Keratinocyte (primary cell): ENCODE data around the gene RER1. TPM values are rescaled to one million over a fixed set of nuclear protein-coding genes. Genes with fewer than 3 reads are reported as not detected.

Source experiments
- DNase-seq: peaks from one replicate; pipeline ENCODE4 v3.0.0-alpha.2; 2011; ENCODE audit warnings: low read depth, missing footprints, low spot score
- FAIRE-seq: peaks from 2 replicates; lab custom pipeline; 2011; peaks lifted over from hg19 to GRCh38; lab: Jason Lieb, UNC
- H2AFZ ChIP-seq: 2 replicates; pipeline ENCODE4 v1.6.0; 2012; ENCODE audit warnings: low read length, control low read depth, inconsistent platforms; ENCODE audit not compliant: control insufficient read depth
- H3K27ac ChIP-seq: 2 replicates; pipeline ENCODE4 v1.5.1; 2011; ENCODE audit warnings: low read length; ENCODE audit not compliant: control insufficient read depth, insufficient read depth
- H3K27me3 ChIP-seq: 3 replicates; pipeline ENCODE4 v1.6.0; 2011; ENCODE audit warnings: low read length; ENCODE audit not compliant: control insufficient read depth, insufficient read depth; ENCODE audit errors: extremely low read depth
- H3K36me3 ChIP-seq, 2 experiments: 2 replicates in 1 of 2; 3 replicates in 1 of 2; pipeline ENCODE4 v1.5.1; 2011; ENCODE audit warnings: low read length in 2 of 2, mild to moderate bottlenecking in 1 of 2; ENCODE audit not compliant: control insufficient read depth in 2 of 2, insufficient read depth in 2 of 2; ENCODE audit errors: extremely low read depth in 1 of 2
- H3K4me1 ChIP-seq: 3 replicates; pipeline ENCODE4 v1.5.1; 2011; ENCODE audit warnings: low read length; ENCODE audit not compliant: control insufficient read depth, insufficient read depth; ENCODE audit errors: extremely low read depth
- H3K4me2 ChIP-seq: 3 replicates; pipeline ENCODE4 v1.6.0; 2011; ENCODE audit warnings: low read depth, low read length; ENCODE audit not compliant: control insufficient read depth, insufficient read depth; ENCODE audit errors: extremely low read depth
- H3K4me3 ChIP-seq, 3 experiments: fragments of 200-600 bp in 1 of 3; sonication (generic) in 1 of 3; 2 replicates in 2 of 3; 3 replicates in 1 of 3; pipeline ENCODE4 v1.5.1; 2011 to 2016; ENCODE audit warnings: low read length in 3 of 3, mild to moderate bottlenecking in 3 of 3, control low read depth in 2 of 3, inconsistent platforms in 1 of 3, low read depth in 1 of 3, mixed read lengths in 1 of 3, mixed run types in 1 of 3, moderate library complexity in 1 of 3; ENCODE audit not compliant: control insufficient read depth in 2 of 3, insufficient read depth in 2 of 3; ENCODE audit errors: extremely low read depth in 1 of 3
- H3K79me2 ChIP-seq: 2 replicates; pipeline ENCODE4 v1.6.0; 2012; ENCODE audit warnings: low read length; ENCODE audit not compliant: control insufficient read depth, insufficient read depth
- H3K9ac ChIP-seq: 3 replicates; pipeline ENCODE4 v1.6.0; 2011; ENCODE audit warnings: low read length; ENCODE audit not compliant: control insufficient read depth, insufficient read depth; ENCODE audit errors: extremely low read depth
- H3K9me1 ChIP-seq: 3 replicates; pipeline ENCODE4 v1.6.0; 2011; ENCODE audit warnings: low read length; ENCODE audit not compliant: control insufficient read depth, insufficient read depth; ENCODE audit errors: extremely low read depth
- H3K9me3 ChIP-seq: 2 replicates; pipeline ENCODE4 v1.5.1; 2012; ENCODE audit warnings: low read depth, low read length; ENCODE audit not compliant: control insufficient read depth
- H4K20me1 ChIP-seq: 3 replicates; pipeline ENCODE4 v1.6.0; 2011; ENCODE audit warnings: low read length; ENCODE audit not compliant: control insufficient read depth, insufficient read depth; ENCODE audit errors: extremely low read depth
- CTCF ChIP-seq, 3 experiments: IDR thresholded peaks in 1 of 3; conservative IDR thresholded peaks in 1 of 3; optimal IDR thresholded peaks in 1 of 3; 2 replicates in 2 of 3; 3 replicates in 1 of 3; pipeline versions ENCODE3 to v1.5.1; 2011; ENCODE audit warnings: low read length in 3 of 3, mild to moderate bottlenecking in 3 of 3, moderate library complexity in 2 of 3, control low read depth in 1 of 3, inconsistent platforms in 1 of 3; ENCODE audit not compliant: insufficient read depth in 2 of 3; ENCODE audit errors: extremely low read depth in 1 of 3
- EZH2 ChIP-seq: IDR thresholded peaks from one replicate; pipeline ENCODE4 v1.6.1; 2012; ENCODE audit warnings: inconsistent platforms, mild to moderate bottlenecking, low read length, moderate library complexity
- dilution Hi-C: fragments of 300-500 bp; cut with MboI; formaldehyde crosslinking; loops from one replicate; pipeline ENCODE4 v1.7.0; 2020; ENCODE audit warnings: low sequenced_read_pairs; ENCODE audit not compliant: extremely low pct_ligation_motif_present
- polyA plus RNA-seq, 5 experiments: library from polyadenylated mRNA; depleted of rRNA in 3 of 5; stranded (reverse) in 3 of 5; stranded (forward) in 1 of 5; unstranded in 1 of 5; fragments of >200 nt; gene quantifications; 1 replicate in 1 of 5; 2 replicates in 3 of 5; 3 replicates in 1 of 5; pipeline versions ENCODE4 v1.2.1 to v1.2.3, GENCODE V29; 2011 to 2012; ENCODE audit warnings: missing spikeins in 2 of 5, low read depth in 1 of 5, low replicate concordance in 1 of 5

RER1 gene
- polyA plus RNA-seq, 1 donor (not counting 4 experiments of a cell fraction or from before 2014, with no cell fraction given) = 297 TPM

GRCh38 chr1:2389644-2390043 is 2.0 kb upstream of the RER1 start:
- peaks cover 3% of the 10 kb centered on the region for H4K20me1 ChIP-seq
- no peak overlapping the region for H3K9ac ChIP-seq

GRCh38 chr1:2391931-2392509 is 379 bp downstream of the RER1 start:
- DNase-seq (no peak), FAIRE-seq (no peak)
- TF ChIP-seq EZH2 (no peak), CTCF (optimal IDR thresholded peaks at IDR 0.05 in 1 of 3, IDR thresholded peaks at IDR 0.05 in 1 of 3, conservative IDR thresholded peaks at IDR 0.05 in 1 of 3; ENCODE audit: extremely low read depth in 1 of 3, insufficient read depth in 2 of 3, low read length in 3 of 3) (no peak)
- Histone ChIP-seq H3K9ac (peak overlapping the region; percentile 78), H3K4me2 (peak overlapping the region; percentile 99), H3K27me3 (no peaks in the 10 kb centered on the region), H3K79me2 (peaks cover 56% of the 10 kb centered on the region), H3K9me1 (peaks cover 4% of the 10 kb centered on the region), H3K27ac (peak overlapping the region; percentile 70), H3K4me1 (peaks cover 21% of the 10 kb centered on the region), H2AFZ (no peak overlapping the region), H3K4me3 (peak overlapping the region; percentile 91 to 97 (median 91)), H4K20me1 (peaks cover 3% of the 10 kb centered on the region), H3K9me3 (no peaks in the 10 kb centered on the region), H3K36me3 (peaks cover 10 to 45% of the 10 kb centered on the region in 2 experiments)
- dilution Hi-C loops = no loop called here

More at GRCh38 chr1:2389644-2390043, 2.0 kb upstream of the RER1 start:
- TF ChIP-seq EZH2 (no peak), CTCF (optimal IDR thresholded peaks at IDR 0.05 in 1 of 3, IDR thresholded peaks at IDR 0.05 in 1 of 3, conservative IDR thresholded peaks at IDR 0.05 in 1 of 3; ENCODE audit: extremely low read depth in 1 of 3, insufficient read depth in 2 of 3, low read length in 3 of 3) (no peak)
- Histone ChIP-seq H3K27ac (no peak overlapping the region), H3K27me3 (no peaks in the 10 kb centered on the region), H3K4me3 (no peak overlapping the region), H3K36me3 (peaks cover 7 to 22% of the 10 kb centered on the region in 2 experiments), H2AFZ (no peak overlapping the region), H3K9me3 (no peaks in the 10 kb centered on the region), H3K4me2 (peak overlapping the region; percentile 65), H3K4me1 (peaks cover 21% of the 10 kb centered on the region), H3K79me2 (peaks cover 35% of the 10 kb centered on the region), H3K9me1 (peaks cover 4% of the 10 kb centered on the region)
- DNase-seq (no peak), FAIRE-seq (no peak)
- dilution Hi-C loops = no loop called here
